Psoas muscle (tissue), 8 donors: ENCODE results near the gene CDC42BPA. TPM values are rescaled to one million over a fixed set of nuclear protein-coding genes. Genes with fewer than 3 reads are reported as not detected.

Source experiments
- ATAC-seq, 4 donors: fragments of 200-7000 bp; cut with Tn5 transposase; one replicate each; pipeline ENCODE4 v1.9.1; 2020; ENCODE audit warnings: moderate library complexity in 3 of 4, mild to moderate bottlenecking in 2 of 4
- DNase-seq, 2 donors: peaks; one replicate each; pipeline ENCODE4 v3.0.0-alpha.2; 2020
- H3K27ac ChIP-seq: fragments of 200-600 bp; one replicate; pipeline ENCODE4 v1.8.0; 2022
- H3K27me3 ChIP-seq, 3 donors: fragments of 200-600 bp in 1 of 3; one replicate each; pipeline versions ENCODE4 v1.6.1 to v1.8.0; 2013 to 2022; ENCODE audit warnings: low read length in 2 of 3, mild to moderate bottlenecking in 2 of 3, moderate library complexity in 1 of 3; ENCODE audit not compliant: insufficient read depth in 3 of 3
- H3K36me3 ChIP-seq, 2 donors: fragments of 200-600 bp in 1 of 2; one replicate each; pipeline versions ENCODE4 v1.6.1 to v1.8.0; 2013 to 2022; ENCODE audit warnings: low read depth in 1 of 2, mild to moderate bottlenecking in 1 of 2, moderate library complexity in 1 of 2; ENCODE audit not compliant: insufficient read depth in 1 of 2
- H3K4me1 ChIP-seq: fragments of 200-600 bp; one replicate; pipeline ENCODE4 v1.8.0; 2022
- H3K4me3 ChIP-seq: fragments of 200-600 bp; one replicate; pipeline ENCODE4 v1.8.0; 2022; ENCODE audit warnings: mild to moderate bottlenecking
- H3K9me3 ChIP-seq: fragments of 200-600 bp; one replicate; pipeline ENCODE4 v1.8.0; 2022
- WGBS, 3 donors: extraction: QIAGEN DNeasy Blood & Tissue Kit; methylation state at CpG; one replicate each; pipeline versions ENCODE4 v1.1.6 to v1.1.7; 2013; 5-methylcytosine and 5-hydroxymethylcytosine counted together
- intact Hi-C, 2 donors: fragments of 100-400 bp; cut with DNase I; formaldehyde crosslinking; loops; one replicate each; pipeline versions ENCODE4 v1.11.0 to v1.14.2; 2022
- polyA plus RNA-seq, 3 donors: library from polyadenylated mRNA; stranded (reverse); fragments of 200-250 nt; gene quantifications; one replicate each; pipeline ENCODE4 v1.2.3, GENCODE V29; 2013
- total RNA-seq, 4 donors: library from RNA; stranded (reverse); fragmentation: NEBNext Ultra II Directional in 2 of 4; extraction: Animal tissue kit (Norgen Biotek cat#: 25700) in 2 of 4; gene quantifications; one replicate each; pipeline versions ENCODE4 v1.2.1 to v1.2.4, GENCODE V29; 2021 to 2023
- TF ChIP-seq, protein P1 (sequence below): fragments of 200-600 bp; IDR thresholded peaks from one replicate; pipeline ENCODE4 v1.8.0; 2022; ENCODE audit warnings: antibody characterized with exemption
- donor health status: healthy with polysubstance abuse.
- donor health status: DM: no; HTN: no; CAD: no; lungs with moderate emphysema.
- donor health status: Bipolar disorder and iron deficiency.
- donor health status: healthy.
- donor health status: DM: yes; HTN: yes; CAD: no.
- donor health status: DM: no; HTN: no; CAD: no.
- donor health status: DM: no; HTN: no; CAD: no.
- donor health status: DM: yes; HTN: yes; CAD: no.

The CDC42BPA gene
- total and polyA plus RNA-seq, 7 donors, result 5.3 to 23.0 (median 15.7) TPM

DNA sequence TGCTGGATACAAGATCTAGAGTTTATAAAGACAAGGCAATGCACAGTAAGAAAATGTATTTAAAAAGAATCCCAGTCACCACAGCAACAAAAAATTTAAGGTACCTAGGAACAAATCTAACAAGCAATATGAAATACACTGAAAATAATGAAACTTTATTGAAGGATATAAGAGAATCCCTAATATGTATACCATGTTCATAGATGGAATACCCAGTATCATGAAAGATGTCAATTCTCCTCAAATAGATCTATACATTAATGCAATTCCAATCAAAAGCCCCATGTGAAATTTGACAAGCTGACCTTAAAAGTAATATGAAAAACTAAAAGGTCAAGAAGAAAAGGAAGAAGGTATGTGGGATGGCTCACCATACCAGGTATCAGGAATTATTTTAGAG lies 269.0 kb downstream of the CDC42BPA start:
- Histone ChIP-seq H3K4me1 (no peaks in the 10 kb centered on the region), H3K36me3 (peaks cover 0 to 28% of the 10 kb centered on the region in 2 donors), H3K4me3 (no peak overlapping the region), H3K9me3 (no peaks in the 10 kb centered on the region), H3K27me3 (no peaks in the 10 kb centered on the region), H3K27ac (no peak overlapping the region)
- DNase-seq, result no peak
- intact Hi-C loops, result no loop called here
- no peak for ATAC-seq
- TF ChIP-seq, protein P1, sequence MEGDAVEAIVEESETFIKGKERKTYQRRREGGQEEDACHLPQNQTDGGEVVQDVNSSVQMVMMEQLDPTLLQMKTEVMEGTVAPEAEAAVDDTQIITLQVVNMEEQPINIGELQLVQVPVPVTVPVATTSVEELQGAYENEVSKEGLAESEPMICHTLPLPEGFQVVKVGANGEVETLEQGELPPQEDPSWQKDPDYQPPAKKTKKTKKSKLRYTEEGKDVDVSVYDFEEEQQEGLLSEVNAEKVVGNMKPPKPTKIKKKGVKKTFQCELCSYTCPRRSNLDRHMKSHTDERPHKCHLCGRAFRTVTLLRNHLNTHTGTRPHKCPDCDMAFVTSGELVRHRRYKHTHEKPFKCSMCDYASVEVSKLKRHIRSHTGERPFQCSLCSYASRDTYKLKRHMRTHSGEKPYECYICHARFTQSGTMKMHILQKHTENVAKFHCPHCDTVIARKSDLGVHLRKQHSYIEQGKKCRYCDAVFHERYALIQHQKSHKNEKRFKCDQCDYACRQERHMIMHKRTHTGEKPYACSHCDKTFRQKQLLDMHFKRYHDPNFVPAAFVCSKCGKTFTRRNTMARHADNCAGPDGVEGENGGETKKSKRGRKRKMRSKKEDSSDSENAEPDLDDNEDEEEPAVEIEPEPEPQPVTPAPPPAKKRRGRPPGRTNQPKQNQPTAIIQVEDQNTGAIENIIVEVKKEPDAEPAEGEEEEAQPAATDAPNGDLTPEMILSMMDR, result no peak

DNA sequence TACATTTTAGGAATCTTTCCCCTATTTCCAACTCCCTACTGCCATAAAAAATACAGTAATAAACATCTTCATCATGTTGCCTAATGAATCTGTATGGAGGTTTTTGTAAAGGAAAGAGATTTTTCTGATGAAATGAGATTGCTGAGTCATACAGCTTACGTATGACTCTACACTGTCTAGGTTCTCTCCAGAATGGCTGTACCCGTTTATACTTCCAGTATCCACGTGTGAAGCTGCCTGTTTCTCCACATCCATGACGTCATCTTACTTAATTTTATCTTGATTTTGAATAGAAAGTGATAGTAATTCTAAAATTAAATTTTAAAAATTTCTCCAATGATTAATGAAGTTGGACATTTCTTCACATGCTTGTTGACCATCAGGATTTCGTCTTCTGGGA lies 274.5 kb downstream of the CDC42BPA start:
- intact Hi-C loops, result no loop called here
- Histone ChIP-seq H3K36me3 (peaks cover 0 to 34% of the 10 kb centered on the region in 2 donors), H3K27me3 (no peaks in the 10 kb centered on the region), H3K4me1 (no peaks in the 10 kb centered on the region), H3K4me3 (no peak overlapping the region), H3K27ac (no peak overlapping the region), H3K9me3 (no peaks in the 10 kb centered on the region)
- TF ChIP-seq, protein P1, result no peak
- ATAC-seq (no peak), DNase-seq (no peak)
- 91 to 95% (median 92%) methylated on average over 5 of the region's 5 CpGs for WGBS, 3 donors

DNA sequence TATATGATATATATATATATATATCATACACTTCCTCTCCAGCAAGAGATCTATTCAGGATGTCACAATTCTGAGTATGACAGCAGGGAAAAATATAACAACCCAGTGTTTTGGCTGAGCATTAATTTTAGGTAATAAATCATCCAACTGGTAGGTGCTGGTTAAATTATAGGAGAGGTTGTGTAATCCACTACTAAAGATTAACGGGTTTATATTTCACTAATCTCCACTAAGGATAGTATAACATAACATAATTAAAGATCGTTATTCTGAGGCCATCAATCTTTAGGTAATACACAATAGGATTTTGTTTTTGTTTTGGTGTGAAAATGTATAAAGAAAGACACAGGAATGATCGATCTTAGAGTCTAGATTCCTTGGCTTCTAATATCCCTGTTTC lies 276.0 kb downstream of the CDC42BPA start:
- TF ChIP-seq, protein P1, result no peak
- Histone ChIP-seq H3K27ac (no peak overlapping the region), H3K4me3 (no peak overlapping the region), H3K36me3 (peaks cover 0 to 47% of the 10 kb centered on the region in 2 donors), H3K9me3 (no peaks in the 10 kb centered on the region), H3K4me1 (no peaks in the 10 kb centered on the region), H3K27me3 (no peaks in the 10 kb centered on the region)
- WGBS, 3 donors, result 53 to 77% (median 58%) methylated on average over 3 of the region's 3 CpGs
- intact Hi-C loops, result no loop called here
- DNase-seq (no peak), ATAC-seq (no peak)

- no peak overlapping the region for H3K27ac ChIP-seq
- H3K9me3 ChIP-seq, result no peaks in the 10 kb centered on the region
- intact Hi-C loops, result no loop called here
- no peak overlapping the region for H3K4me3 ChIP-seq
- no peaks in the 10 kb centered on the region for H3K4me1 ChIP-seq
- H3K27me3 ChIP-seq, result no peaks in the 10 kb centered on the region
- H3K36me3 ChIP-seq, result peaks cover 0 to 58% of the 10 kb centered on the region in 2 donors
- no peak for DNase-seq
- TF ChIP-seq, protein P1, result no peak
- WGBS, 3 donors, result 89 to 96% (median 92%) methylated on average over 1 of the region's 1 CpG
- no peak for ATAC-seq
Measured at GRCh38 chr1:227038401-227038800, 279.9 kb downstream of the CDC42BPA start.

GRCh38 chr1:227037121-227037520 lies 281.2 kb downstream of the CDC42BPA start:
- TF ChIP-seq, protein P1, result no peak
- no peaks in the 10 kb centered on the region for H3K9me3 ChIP-seq
- no peak overlapping the region for H3K27ac ChIP-seq
- peaks cover 0 to 71% of the 10 kb centered on the region in 2 donors for H3K36me3 ChIP-seq
- no peaks in the 10 kb centered on the region for H3K27me3 ChIP-seq
- 70 to 94% (median 79%) methylated on average over 1 of the region's 1 CpG for WGBS, 3 donors
- intact Hi-C loops, result no loop called here
- H3K4me1 ChIP-seq, result no peaks in the 10 kb centered on the region
- ATAC-seq (no peak), DNase-seq (no peak)
- no peak overlapping the region for H3K4me3 ChIP-seq
